Measurements from ENCODE around the gene CDH4. TPM values are rescaled to one million over a fixed set of nuclear protein-coding genes. Genes with fewer than 3 reads are reported as not detected.

CDH4 gene
- total RNA-seq, 1 donor from 2014 or later, result under 0.01 TPM

- DNase-seq (ENCODE audit: low read depth in 2 of 2), result no peak
Measured at GRCh38 chr20:61954276-61955021, 702.4 kb downstream of the CDH4 start.

GRCh38 chr20:61955668-61956395 lies 703.8 kb downstream of the CDH4 start:
- DNase-seq (ENCODE audit: low read depth in 2 of 2), result no peak

GRCh38 chr20:61956396-61957342 lies 704.6 kb downstream of the CDH4 start:
- no peak for DNase-seq (ENCODE audit: low read depth in 2 of 2)

GRCh38 chr20:61957961-61958715 lies 706.1 kb downstream of the CDH4 start:
- DNase-seq (ENCODE audit: low read depth in 2 of 2), result no peak

GRCh38 chr20:61958773-61959700 lies 707.0 kb downstream of the CDH4 start:
- DNase-seq (ENCODE audit: low read depth in 2 of 2), result no peak

- DNase-seq (ENCODE audit: low read depth in 2 of 2), result no peak
Measured at GRCh38 chr20:61960836-61961235, 708.8 kb downstream of the CDH4 start.

GRCh38 chr20:61963149-61963548 lies 711.1 kb downstream of the CDH4 start:
- no peak for DNase-seq (ENCODE audit: low read depth in 2 of 2)

- no peak for DNase-seq (ENCODE audit: low read depth in 2 of 2)
Measured at GRCh38 chr20:61963885-61964674, 712.0 kb downstream of the CDH4 start.

GRCh38 chr20:61964675-61965605 lies 712.9 kb downstream of the CDH4 start:
- no peak for DNase-seq (ENCODE audit: low read depth in 2 of 2)

GRCh38 chr20:61965606-61966491 lies 713.8 kb downstream of the CDH4 start:
- DNase-seq (ENCODE audit: low read depth in 2 of 2), result no peak

GRCh38 chr20:61966492-61967244 lies 714.6 kb downstream of the CDH4 start:
- no peak for DNase-seq (ENCODE audit: low read depth in 2 of 2)

GRCh38 chr20:61967300-61967699 lies 715.2 kb downstream of the CDH4 start:
- no peak for DNase-seq (ENCODE audit: low read depth in 2 of 2)

- DNase-seq (ENCODE audit: low read depth in 2 of 2), result no peak
Measured at GRCh38 chr20:61968036-61968810, 716.2 kb downstream of the CDH4 start.

- no peak for DNase-seq (ENCODE audit: low read depth in 2 of 2)
Measured at GRCh38 chr20:61968932-61969331, 716.9 kb downstream of the CDH4 start.

GRCh38 chr20:61969806-61970205 lies 717.7 kb downstream of the CDH4 start:
- DNase-seq (ENCODE audit: low read depth in 2 of 2), result no peak

GRCh38 chr20:61970357-61970756 lies 718.3 kb downstream of the CDH4 start:
- no peak for DNase-seq (ENCODE audit: low read depth in 2 of 2)
